CD1c-positive myeloid dendritic cell (primary cell): ENCODE data around the gene SEMA3A.
"Not testable (repeated sequence)": the region's sequence is repeated elsewhere in the genome, so short reads cannot be mapped to it uniquely, and the experiment has no call there.

Source experiments
- DNase-seq: peaks from one replicate; pipeline ENCODE4 v3.0.0-alpha.2; 2016; ENCODE audit errors: extremely low spot score

Gene SEMA3A

DNA sequence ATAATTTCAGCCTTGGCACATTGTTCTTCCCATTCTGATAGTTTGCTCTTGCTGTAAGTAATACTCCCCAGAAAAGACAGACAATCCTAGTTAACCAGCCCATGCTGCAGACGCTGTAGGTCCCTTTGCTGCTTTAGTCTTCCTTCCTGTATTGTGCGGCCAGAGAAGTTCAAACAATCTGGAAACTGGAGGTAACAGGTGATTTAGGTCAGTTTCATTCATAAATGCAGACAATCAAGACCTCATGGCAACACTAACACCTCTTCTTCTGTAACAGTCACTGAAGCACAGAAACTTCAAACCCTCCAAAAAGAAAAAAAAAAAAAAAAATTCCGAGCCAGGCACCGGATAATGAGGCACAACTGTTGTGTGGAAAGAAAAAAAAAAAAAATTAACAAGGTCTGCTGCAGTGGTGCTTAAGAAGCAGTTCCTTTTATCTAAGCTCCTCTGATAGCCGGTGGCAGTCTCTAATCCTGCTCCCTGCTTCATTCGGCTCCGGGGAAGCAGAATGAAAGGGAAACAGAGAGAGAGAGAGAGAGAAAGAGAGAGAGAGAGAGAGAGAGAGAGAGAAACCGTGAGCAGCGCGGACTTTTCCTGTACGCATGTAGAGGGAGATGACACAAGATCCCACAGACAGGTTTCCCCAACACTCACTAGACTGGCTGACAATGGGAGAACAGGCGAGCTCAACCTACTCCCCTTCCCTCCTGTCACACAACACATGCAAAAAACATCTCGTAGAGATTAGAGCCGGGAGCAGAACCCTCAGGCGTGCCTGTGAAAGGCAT lies at the start of gene SEMA3A:
Gene SEMA3A, minus strand, starts transcription at position 306 of the 788 bp plus-strand sequence. Its CDS starts 203 bp downstream, at position 103.
- DNase-seq = peak; percentile 10

DNA sequence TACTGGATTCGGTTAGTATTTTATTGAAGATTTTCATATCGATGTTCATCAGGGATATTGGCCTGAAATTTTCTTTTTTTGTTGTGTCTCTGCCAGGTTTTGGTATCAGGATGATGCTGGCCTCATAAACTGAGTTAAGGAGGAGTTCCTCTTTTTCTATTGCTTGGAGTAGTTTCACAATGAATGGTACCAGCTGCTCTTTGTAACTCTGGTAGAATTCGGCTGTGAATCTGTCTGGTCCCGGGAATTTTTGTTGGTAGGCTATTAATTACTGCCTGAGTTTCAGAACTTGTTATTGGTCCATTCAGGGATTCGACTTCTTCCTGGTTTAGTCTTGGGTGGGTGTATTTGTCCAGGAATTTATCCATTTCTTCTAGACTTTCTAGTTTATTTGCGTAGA lies 48.4 kb upstream of the SEMA3A start:
- peak; percentile 72 for DNase-seq

- DNase-seq = peak; percentile 20
Observed at GRCh38 chr7:84238596-84238995, 44.0 kb upstream of the SEMA3A start.

DNA sequence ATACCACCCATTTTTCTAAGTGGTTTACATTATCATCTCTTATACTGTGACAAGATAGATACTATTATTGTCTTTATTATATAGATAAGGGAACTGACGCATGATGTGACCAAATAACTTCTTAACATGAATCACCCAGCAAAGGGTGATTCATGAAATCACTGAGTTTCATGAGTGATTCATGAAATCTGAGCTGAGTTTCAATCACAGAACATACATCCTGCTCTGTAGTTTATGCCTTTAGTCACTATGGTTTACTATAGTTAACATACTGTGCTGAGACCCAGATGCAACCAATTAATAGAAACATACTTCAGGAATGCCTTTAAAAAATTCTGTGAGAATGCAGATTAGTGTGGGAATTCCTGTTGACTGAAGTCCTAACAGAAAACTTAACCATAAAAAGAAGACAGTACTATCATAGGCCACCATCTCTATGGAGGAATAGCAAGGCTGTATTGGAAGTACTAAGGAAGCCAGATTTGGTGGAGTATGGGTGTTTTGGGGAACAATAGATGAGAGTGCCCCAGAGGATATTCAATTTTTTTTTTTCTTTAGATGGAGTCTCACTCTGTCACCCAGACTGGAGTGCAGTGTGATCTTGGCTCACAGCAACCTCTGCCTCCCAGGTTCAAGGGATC lies 43.1 kb upstream of the SEMA3A start:
- DNase-seq = peak; percentile 79

DNA sequence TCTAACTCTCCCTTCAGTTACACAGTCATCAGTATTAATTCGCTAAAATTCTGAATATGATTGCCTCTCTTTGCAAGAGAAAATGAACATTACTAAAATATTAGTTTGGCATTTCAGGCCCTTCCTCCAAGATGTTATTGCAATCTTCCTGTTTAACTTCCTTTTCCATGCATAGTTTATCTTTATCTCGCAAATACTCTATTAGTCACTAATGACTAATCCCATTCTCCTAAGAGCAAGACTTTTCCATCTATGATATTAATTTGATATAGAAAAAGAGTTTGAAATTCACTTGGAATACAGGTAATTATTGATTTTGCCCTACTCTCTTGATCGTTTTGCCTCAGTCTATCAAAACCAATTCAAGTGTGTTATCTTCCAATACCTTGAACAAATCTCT lies 41.8 kb upstream of the SEMA3A start:
- peak; percentile 36 for DNase-seq

DNA sequence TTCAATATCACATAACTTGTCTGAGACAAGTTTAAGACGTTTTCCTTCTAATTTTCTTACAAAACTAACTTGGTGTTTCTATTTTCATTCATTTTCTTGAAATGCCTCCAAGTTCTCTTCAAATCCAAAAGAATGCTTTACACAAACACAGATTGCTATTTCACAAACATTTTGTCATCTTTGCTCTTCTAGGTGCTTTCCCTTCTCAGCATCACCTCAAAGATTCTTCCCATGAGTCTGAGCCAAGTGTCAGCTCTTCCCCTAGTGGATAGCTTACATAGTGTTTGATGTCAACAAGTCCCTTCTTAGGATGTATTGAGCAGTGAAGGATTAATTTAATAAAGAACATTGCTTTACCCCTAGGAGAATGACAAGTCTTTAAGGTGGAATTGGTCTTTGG lies 38.1 kb upstream of the SEMA3A start:
- DNase-seq = no peak

GRCh38 chr7:84231157-84231556 lies 36.6 kb upstream of the SEMA3A start:
- no peak for DNase-seq

DNA sequence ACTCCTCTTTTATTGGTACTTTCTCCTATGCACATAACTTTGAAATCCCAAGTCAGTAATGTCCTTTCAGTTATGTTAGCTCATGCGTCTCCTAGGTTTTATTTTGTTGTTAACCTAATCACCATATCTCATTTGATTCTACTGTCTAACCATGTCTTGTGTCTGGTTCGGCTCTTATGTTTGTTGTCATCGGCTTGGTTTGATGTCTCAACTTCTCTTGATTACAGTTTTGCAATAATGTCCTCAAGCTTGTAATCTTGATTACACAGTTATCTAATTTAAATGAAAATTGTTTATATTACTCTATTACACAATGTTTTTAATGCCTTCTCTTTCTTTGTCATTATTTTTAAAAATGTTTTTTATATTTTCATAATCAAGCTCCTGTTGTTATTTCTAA lies 35.9 kb upstream of the SEMA3A start:
- no peak for DNase-seq

GRCh38 chr7:84228526-84228925 lies 33.9 kb upstream of the SEMA3A start:
- no peak for DNase-seq

GRCh38 chr7:84226759-84227158 lies 32.2 kb upstream of the SEMA3A start:
- no peak for DNase-seq

DNA sequence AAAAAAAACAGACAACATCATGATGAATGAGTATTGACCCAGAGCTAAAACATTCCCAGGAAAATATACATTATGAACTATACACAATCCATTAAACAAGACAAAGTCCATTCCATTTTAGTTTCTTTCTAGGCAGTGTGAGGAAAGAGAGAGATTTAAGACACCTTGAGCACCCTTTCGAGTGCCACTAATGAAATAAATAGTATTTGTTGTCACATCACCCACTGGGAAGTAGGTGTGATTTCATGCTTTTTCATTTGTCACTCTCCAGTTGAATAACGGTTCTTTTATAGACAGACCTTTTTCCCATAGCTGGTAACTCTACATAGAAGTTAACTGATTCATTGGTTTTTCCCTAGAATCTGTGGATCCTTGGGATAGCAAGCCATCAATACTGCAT lies 29.9 kb upstream of the SEMA3A start:
- no peak for DNase-seq

GRCh38 chr7:84219310-84219709 lies 24.7 kb upstream of the SEMA3A start:
- DNase-seq = no peak

DNA sequence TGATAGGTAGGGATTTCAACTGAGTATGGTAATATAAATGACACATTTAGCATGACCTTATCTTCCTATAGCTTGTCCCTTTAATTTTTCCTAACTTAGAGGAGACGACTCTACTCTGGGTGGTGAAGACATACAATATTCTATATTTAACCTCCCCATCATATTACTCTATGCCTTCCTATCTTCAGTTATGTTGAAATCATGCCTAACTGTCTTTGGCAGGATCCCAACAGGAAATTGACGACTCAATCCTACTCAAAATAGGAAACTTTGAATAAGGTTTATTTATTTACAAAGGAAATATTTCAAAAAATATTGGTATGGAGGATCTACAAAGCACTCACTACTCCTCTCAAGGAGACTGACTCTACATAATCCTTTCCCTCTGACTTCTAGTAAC lies 24.1 kb upstream of the SEMA3A start:
- peak; percentile 39 for DNase-seq

- DNase-seq = no peak
Observed at GRCh38 chr7:84216472-84216871, 21.9 kb upstream of the SEMA3A start.

- not testable (repeated sequence) for DNase-seq
Observed at GRCh38 chr7:84214757-84215156, 20.2 kb upstream of the SEMA3A start.

DNA sequence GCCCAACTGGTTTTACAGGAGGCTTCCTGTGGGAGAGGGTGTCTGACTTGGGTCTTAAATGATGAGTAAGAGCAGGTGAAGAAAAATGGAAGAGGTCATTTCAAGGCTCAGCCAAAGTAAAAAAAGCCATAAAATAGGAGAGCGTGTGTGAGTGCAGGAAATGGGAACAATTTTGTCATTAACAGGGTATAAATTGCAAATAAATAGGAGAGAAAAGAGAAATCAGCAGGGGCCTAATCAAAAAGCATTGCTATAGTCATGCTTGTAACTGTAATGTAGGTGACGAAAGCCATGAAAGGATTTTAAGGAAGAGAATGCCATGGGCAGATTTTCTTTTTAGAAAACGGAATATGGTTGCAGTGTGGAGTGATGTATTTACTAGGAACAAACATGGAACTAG lies 15.7 kb upstream of the SEMA3A start:
- DNase-seq = no peak

DNA sequence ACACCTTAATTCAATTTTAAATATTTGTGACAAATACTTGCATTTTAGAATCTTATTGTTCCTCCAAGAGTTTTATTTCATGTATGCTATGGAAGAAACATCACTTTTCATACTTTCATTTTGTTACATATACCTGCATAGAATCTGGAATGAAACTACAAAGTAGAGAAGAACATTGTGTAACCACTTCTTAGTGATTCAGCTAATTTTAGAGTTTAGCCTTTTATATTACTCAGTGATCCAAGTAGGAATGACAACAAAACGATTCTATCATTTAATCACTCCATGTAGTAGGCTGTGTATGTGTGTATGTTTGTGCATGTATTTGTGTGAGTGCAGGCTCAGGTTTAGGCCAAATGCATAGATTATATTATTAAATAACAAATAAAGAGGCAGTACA lies 14.4 kb upstream of the SEMA3A start:
- DNase-seq = no peak

DNA sequence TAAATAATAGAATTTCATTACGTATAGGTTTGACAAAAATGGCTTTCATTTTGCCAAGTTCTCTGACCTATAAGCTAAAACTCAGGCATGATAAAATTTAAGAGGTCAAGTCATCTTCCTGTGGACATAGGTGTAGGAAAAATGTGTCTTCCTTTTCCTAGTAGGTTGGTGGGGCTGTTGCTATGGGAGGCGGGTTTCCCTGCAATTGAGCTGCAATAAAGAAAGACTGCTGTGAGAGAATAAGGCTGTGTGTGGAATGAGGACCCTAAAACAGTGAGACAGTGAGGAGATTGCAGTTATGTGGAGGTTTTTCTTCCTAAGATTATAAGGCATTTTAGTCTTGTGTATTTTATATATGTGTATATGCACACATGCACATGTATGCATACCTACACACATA lies 13.0 kb upstream of the SEMA3A start:
- DNase-seq = no peak

GRCh38 chr7:84207025-84207424 lies 12.4 kb upstream of the SEMA3A start:
- DNase-seq = no peak

- DNase-seq = no peak
Observed at GRCh38 chr7:84204655-84205054, 10.1 kb upstream of the SEMA3A start.

- DNase-seq = no peak
Observed at GRCh38 chr7:84202855-84203254, 8.3 kb upstream of the SEMA3A start.

GRCh38 chr7:84200859-84201258 lies 6.3 kb upstream of the SEMA3A start:
- no peak for DNase-seq

GRCh38 chr7:84199216-84199615 lies 4.6 kb upstream of the SEMA3A start:
- DNase-seq = no peak
